K562 (cell line): ENCODE data around the gene FLAD1. TPM values are rescaled to one million over a fixed set of nuclear protein-coding genes. Genes with fewer than 3 reads are reported as not detected.

Experiments
- ATAC-seq: fragments of 200-7000 bp; cut with Tn5 transposase; 3 replicates; pipeline ENCODE4 v1.9.1; 2020; ENCODE audit warnings: moderate library complexity
- BruUV-seq: library from RNA; stranded (reverse); fragments of 400-500 nt; replicated peaks from 2 replicates; lab custom pipeline; 2021; lab: Mats Ljungman, UMichigan
- CTCF ChIA-PET: fragments of 300-600 bp; formaldehyde crosslinking; extraction: SDS; loops from one replicate; lab custom pipeline; 2021; ENCODE audit warnings: low intra/inter-chr PET ratio; lab: Yijun Ruan, JAX
- POLR2A ChIA-PET: fragments of 300-600, 350-650 bp; sonication (Branson Sonifier 250); formaldehyde crosslinking; extraction: SDS; loops from one replicate; lab custom pipeline; 2021; ENCODE audit warnings: antibody characterized with exemption, inconsistent platforms; lab: Yijun Ruan, JAX
- DNase-seq, 4 experiments: peaks; one replicate each; pipeline versions ENCODE4 v3.0.0 to v3.0.0-alpha.2; 2011 to 2018; ENCODE audit warnings: low spot score in 3 of 4, mixed read lengths in 3 of 4; ENCODE audit errors: extremely low read depth in 1 of 4
- FAIRE-seq: peaks from 2 replicates; lab custom pipeline; 2011; peaks lifted over from hg19 to GRCh38; lab: Jason Lieb, UNC
- H2AFZ ChIP-seq: 2 replicates; pipeline ENCODE4 v1.6.0; 2011; ENCODE audit warnings: low read depth, low read length, control low read depth, inconsistent platforms
- H3K27ac ChIP-seq: fragments of 200-600 bp; 3 replicates; pipeline ENCODE4 v1.8.0; 2011; ENCODE audit warnings: low read depth, mild to moderate bottlenecking, control low read depth, inconsistent platforms, low read length, moderate library complexity, mixed read lengths; ENCODE audit errors: extremely low read depth
- H3K27me3 ChIP-seq, 2 experiments: fragments of 300-600 bp in 1 of 2; 2 replicates in 1 of 2; 3 replicates in 1 of 2; pipeline versions ENCODE4 v1.6.0 to v1.8.0; 2011; ENCODE audit warnings: inconsistent platforms in 2 of 2, low read length in 2 of 2, mild to moderate bottlenecking in 1 of 2, mixed read lengths in 1 of 2, moderate library complexity in 1 of 2; ENCODE audit not compliant: control insufficient read depth in 2 of 2, insufficient read depth in 2 of 2
- H3K36me3 ChIP-seq: fragments of 300-600 bp; 3 replicates; pipeline ENCODE4 v1.8.0; 2011; ENCODE audit warnings: mild to moderate bottlenecking, low read length, inconsistent platforms; ENCODE audit not compliant: control insufficient read depth, insufficient read depth
- H3K4me1 ChIP-seq, 2 experiments: fragments of 200-600 bp in 1 of 2; replicated peaks in 1 of 2; 2 replicates in 1 of 2; 3 replicates in 1 of 2; pipeline versions ENCODE4 v1.5.1 to v1.8.0; 2011; ENCODE audit warnings: inconsistent platforms in 2 of 2, low read length in 2 of 2, mild to moderate bottlenecking in 1 of 2, mixed read lengths in 1 of 2, moderate library complexity in 1 of 2; ENCODE audit not compliant: control insufficient read depth in 2 of 2, insufficient read depth in 2 of 2
- H3K4me2 ChIP-seq: 2 replicates; pipeline ENCODE4 v1.6.1; 2011; ENCODE audit warnings: low read length, control low read depth, inconsistent platforms, mixed read lengths; ENCODE audit not compliant: insufficient read depth
- H3K4me3 ChIP-seq: fragments of 200-600 bp; sonication (generic), shearing (Covaris generic); 2 replicates; pipeline ENCODE4 v1.5.1; 2016; ENCODE audit warnings: control low read depth, inconsistent platforms
- H3K79me2 ChIP-seq: fragments of 200-600 bp; 3 replicates; pipeline ENCODE4 v1.8.0; 2011; ENCODE audit warnings: low read length, inconsistent platforms; ENCODE audit not compliant: control insufficient read depth, insufficient read depth
- H3K9ac ChIP-seq, 2 experiments: 2 replicates each; pipeline versions ENCODE4 v1.6.0 to v1.6.1; 2011; ENCODE audit warnings: low read depth in 2 of 2, low read length in 2 of 2, control low read depth in 1 of 2, inconsistent platforms in 1 of 2, mild to moderate bottlenecking in 1 of 2, mixed read lengths in 1 of 2; ENCODE audit not compliant: insufficient read depth in 1 of 2
- H3K9me1 ChIP-seq: one replicate; pipeline ENCODE4 v1.6.0; 2011; ENCODE audit warnings: inconsistent platforms, mild to moderate bottlenecking, low read length, moderate library complexity; ENCODE audit not compliant: control insufficient read depth, insufficient read depth
- H3K9me3 ChIP-seq: replicated peaks from 2 replicates; pipeline ENCODE4 v1.5.1; 2011; ENCODE audit warnings: low read depth, low read length, inconsistent platforms; ENCODE audit not compliant: control insufficient read depth, insufficient read depth
- H4K20me1 ChIP-seq: replicated peaks from 2 replicates; pipeline ENCODE4 v1.6.1; 2011; ENCODE audit warnings: low read length, inconsistent platforms, mixed read lengths; ENCODE audit not compliant: control insufficient read depth, insufficient read depth
- FOXA3 ChIP-seq, 2 experiments: fragments of 450-650 bp in 1 of 2; sonication (generic) in 1 of 2; formaldehyde crosslinking; IDR thresholded peaks in 1 of 2; conservative IDR thresholded peaks in 1 of 2; 2 replicates each; pipeline versions ENCODE4 v1.4.0 to v1.8.0; 2020 to 2022; ENCODE audit warnings: mild to moderate bottlenecking in 2 of 2, missing genetic modification reagents in 1 of 2
- POLR2B ChIP-seq: fragments of 450-650 bp; IDR thresholded peaks from 2 replicates; pipeline ENCODE4 v1.6.1; 2018; ENCODE audit warnings: low read depth; ENCODE audit not compliant: partially characterized antibody
- POU5F1 ChIP-seq: fragments of 150-350 bp; IDR thresholded peaks from 2 replicates; pipeline ENCODE4 v1.6.1; 2014; ENCODE audit warnings: borderline replicate concordance, low read length, low read depth, mild to moderate bottlenecking; ENCODE audit not compliant: partially characterized antibody
- ZBTB7A ChIP-seq: IDR thresholded peaks from 2 replicates; pipeline ENCODE4 v1.6.1; 2011; ENCODE audit warnings: low read depth, mild to moderate bottlenecking, low read length, moderate library complexity, borderline replicate concordance; ENCODE audit not compliant: control insufficient read depth
- WGBS: fragments of 100-300 bp; shearing (Covaris generic); methylation state at CpG from one replicate; pipeline ENCODE4 v1.1.6; 2016; ENCODE audit warnings: low coverage, mixed read lengths; ENCODE audit not compliant: insufficient coverage; ENCODE audit errors: missing lambda C conversion rate; 5-methylcytosine and 5-hydroxymethylcytosine counted together
- in situ Hi-C: fragments of 300-500 bp; cut with MboI; formaldehyde crosslinking; loops from 4 replicates; pipeline ENCODE4 v1.15.0; 2018; ENCODE audit warnings: inconsistent platforms, mixed read lengths
- intact Hi-C: fragments of 100-400 bp; cut with micrococcal nuclease; formaldehyde crosslinking; loops from 2 replicates; pipeline ENCODE4 v1.14.2; 2022
- polyA plus RNA-seq, 8 experiments: library from polyadenylated mRNA; depleted of rRNA in 4 of 8; stranded (reverse) in 5 of 8; unstranded in 3 of 8; fragments of >200 nt; fragmentation: Nextera tagmentation in 2 of 8; fragmentation: Illumina TruSeq in 1 of 8; extraction: Ambion mirVana in 2 of 8; extraction: Trizol in 1 of 8; gene quantifications; 2 replicates each; pipeline versions ENCODE4 v1.2.1 to v1.2.3, GENCODE V29; 2011 to 2014; ENCODE audit warnings: inconsistent platforms in 1 of 8, missing spikeins in 1 of 8
- total RNA-seq, 7 experiments: library from RNA; depleted of rRNA in 6 of 7; stranded (reverse); fragments of >200 nt in 6 of 7; fragmentation: Illumina TruSeq in 2 of 7; extraction: Trizol in 2 of 7; gene quantifications; 2 replicates each; pipeline versions ENCODE4 v1.2.1 to v1.2.3, GENCODE V29; 2011 to 2021; ENCODE audit warnings: low replicate concordance in 1 of 7
- TF ChIP-seq, protein P1 (sequence below): fragments of 250-450 bp; sonication (Bioruptor Pico); IDR thresholded peaks from 2 replicates; pipeline ENCODE4 v1.8.0; 2022; ENCODE audit warnings: inconsistent platforms

FLAD1 gene
- total and polyA plus RNA-seq, 9 of the 15 experiments (the other 6 are each of a cell fraction or from before 2014, with no cell fraction given), result 24.9 to 85.8 (median 67.0) TPM

- intact Hi-C loops (no loop called here), in situ Hi-C loops (no loop called here)
- 0 out of 2 replicates have a peak, but pooled peaks cover 3% of the 10 kb centered on the region for H4K20me1 ChIP-seq
- no peaks in the 10 kb centered on the region for H3K36me3 ChIP-seq
- no TSS peak for BruUV-seq
- no peaks in the 10 kb centered on the region for H3K9me1 ChIP-seq
- ChIA-PET POLR2A (interaction anchor here (0.6 to 1.4 kb wide), 4 partner anchors 15 to 121 kb away, joined by 3 to 5 read pairs (median 3); partner anchors contain the start of gene PBXIP1), CTCF (no interaction called here)
- H3K27me3 ChIP-seq, result no peaks in the 10 kb centered on the region
- no peaks in the 10 kb centered on the region for H3K9me3 ChIP-seq
- H3K27ac ChIP-seq, result no peak overlapping the region
- H3K4me2 ChIP-seq, result no peak overlapping the region
- peaks cover 43 to 53% of the 10 kb centered on the region in 2 experiments; a peak in 4 of 5 replicates for H3K4me1 ChIP-seq
- WGBS, result 67% methylated on average over 1 of the region's 1 CpG
- TF ChIP-seq ZBTB7A, result 0 out of 2 replicates have a peak, but pooled peaks have one; percentile 12
- TF ChIP-seq, protein P1, sequence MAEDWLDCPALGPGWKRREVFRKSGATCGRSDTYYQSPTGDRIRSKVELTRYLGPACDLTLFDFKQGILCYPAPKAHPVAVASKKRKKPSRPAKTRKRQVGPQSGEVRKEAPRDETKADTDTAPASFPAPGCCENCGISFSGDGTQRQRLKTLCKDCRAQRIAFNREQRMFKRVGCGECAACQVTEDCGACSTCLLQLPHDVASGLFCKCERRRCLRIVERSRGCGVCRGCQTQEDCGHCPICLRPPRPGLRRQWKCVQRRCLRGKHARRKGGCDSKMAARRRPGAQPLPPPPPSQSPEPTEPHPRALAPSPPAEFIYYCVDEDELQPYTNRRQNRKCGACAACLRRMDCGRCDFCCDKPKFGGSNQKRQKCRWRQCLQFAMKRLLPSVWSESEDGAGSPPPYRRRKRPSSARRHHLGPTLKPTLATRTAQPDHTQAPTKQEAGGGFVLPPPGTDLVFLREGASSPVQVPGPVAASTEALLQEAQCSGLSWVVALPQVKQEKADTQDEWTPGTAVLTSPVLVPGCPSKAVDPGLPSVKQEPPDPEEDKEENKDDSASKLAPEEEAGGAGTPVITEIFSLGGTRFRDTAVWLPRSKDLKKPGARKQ (CRISPR knock-in tag), result no peak
- no peak for TF ChIP-seq POU5F1
- no peak for TF ChIP-seq FOXA3 (CRISPR knock-in tag; conservative IDR thresholded peaks at IDR 0.05 in 1 of 2, IDR thresholded peaks at IDR 0.05 in 1 of 2)
- no peak for TF ChIP-seq POLR2B
- TF ChIP-seq, all 486 proteins: peak for 1
- ATAC-seq (no peak), FAIRE-seq (no peak), DNase-seq (no peak)
- H3K79me2 ChIP-seq, result peaks cover 3% of the 10 kb centered on the region; the same call in 1 of the 3 replicates
- no peak overlapping the region for H2AFZ ChIP-seq
- peak overlapping the region in 1 of 2 experiments; percentile 8; a peak in 1 of 4 replicates for H3K9ac ChIP-seq
- no peak overlapping the region for H3K4me3 ChIP-seq
Observed at GRCh38 chr1:154940213-154940560, 43.0 kb upstream of the FLAD1 start.
